ENCODE measurements around the gene OPCML. TPM values are rescaled to one million over a fixed set of nuclear protein-coding genes. Genes with fewer than 3 reads are reported as not detected.
A peak's percentile ranks its signal among the peaks of the same experiment; 100 is the strongest.

Gene OPCML
- total RNA-seq, 1 donor from 2014 or later, result not detected

DNA sequence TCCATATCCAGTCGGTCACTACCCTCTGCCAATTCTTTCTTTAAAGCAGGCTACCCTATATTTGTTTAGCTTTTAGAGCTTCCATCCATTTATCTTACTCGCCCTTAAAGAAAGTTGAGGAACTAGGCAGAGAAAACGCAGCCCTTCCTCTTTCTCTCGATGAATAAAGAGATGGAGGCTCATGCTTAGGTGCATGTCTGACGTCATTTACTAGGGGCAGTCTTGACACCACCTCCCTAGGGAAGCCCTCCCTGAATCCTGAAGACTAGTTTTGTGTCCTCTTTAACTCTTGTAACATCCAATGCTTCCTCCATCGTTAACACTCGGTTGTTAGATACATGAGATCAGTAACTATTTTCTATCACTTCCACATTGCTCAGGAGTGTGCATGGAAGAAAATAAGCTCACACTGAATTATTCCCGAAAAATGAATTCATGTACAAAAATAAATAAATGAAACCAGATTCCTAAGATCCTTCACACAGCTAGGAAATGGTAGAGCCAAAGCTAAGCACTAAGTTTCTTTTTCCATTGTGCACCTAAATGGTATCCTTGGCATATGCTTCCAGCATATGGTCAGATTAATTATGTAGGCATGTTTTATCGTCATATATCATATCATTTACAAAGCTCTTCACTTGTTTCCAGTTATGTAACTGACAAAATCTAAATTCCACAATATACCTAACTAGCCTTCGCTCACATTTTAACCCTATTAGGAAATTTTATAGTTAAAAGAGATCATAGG lies 291.2 kb downstream of the OPCML start:
- H3K27me3 ChIP-seq, result no peaks in the 10 kb centered on the region
- no peak for DNase-seq (ENCODE audit: extremely low spot score in 2 of 2)
- H3K4me1 ChIP-seq, result no peaks in the 10 kb centered on the region
- no peaks in the 10 kb centered on the region for H3K36me3 ChIP-seq
- H3K27ac ChIP-seq, result no peak overlapping the region
- intact Hi-C loops (cut with DNase I), result no loop called here
- no peaks in the 10 kb centered on the region for H3K9me3 ChIP-seq
- H3K4me3 ChIP-seq, result no peak overlapping the region
- TF ChIP-seq POLR2A (IDR thresholded peaks at IDR 0.05) (no peak), POLR2AphosphoS5 (IDR thresholded peaks at IDR 0.05; ENCODE audit: insufficient read depth in 1 of 2, low read depth in 1 of 2) (no peak)
- TF ChIP-seq, protein P1, sequence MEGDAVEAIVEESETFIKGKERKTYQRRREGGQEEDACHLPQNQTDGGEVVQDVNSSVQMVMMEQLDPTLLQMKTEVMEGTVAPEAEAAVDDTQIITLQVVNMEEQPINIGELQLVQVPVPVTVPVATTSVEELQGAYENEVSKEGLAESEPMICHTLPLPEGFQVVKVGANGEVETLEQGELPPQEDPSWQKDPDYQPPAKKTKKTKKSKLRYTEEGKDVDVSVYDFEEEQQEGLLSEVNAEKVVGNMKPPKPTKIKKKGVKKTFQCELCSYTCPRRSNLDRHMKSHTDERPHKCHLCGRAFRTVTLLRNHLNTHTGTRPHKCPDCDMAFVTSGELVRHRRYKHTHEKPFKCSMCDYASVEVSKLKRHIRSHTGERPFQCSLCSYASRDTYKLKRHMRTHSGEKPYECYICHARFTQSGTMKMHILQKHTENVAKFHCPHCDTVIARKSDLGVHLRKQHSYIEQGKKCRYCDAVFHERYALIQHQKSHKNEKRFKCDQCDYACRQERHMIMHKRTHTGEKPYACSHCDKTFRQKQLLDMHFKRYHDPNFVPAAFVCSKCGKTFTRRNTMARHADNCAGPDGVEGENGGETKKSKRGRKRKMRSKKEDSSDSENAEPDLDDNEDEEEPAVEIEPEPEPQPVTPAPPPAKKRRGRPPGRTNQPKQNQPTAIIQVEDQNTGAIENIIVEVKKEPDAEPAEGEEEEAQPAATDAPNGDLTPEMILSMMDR (IDR thresholded peaks at IDR 0.05), result no peak

DNA sequence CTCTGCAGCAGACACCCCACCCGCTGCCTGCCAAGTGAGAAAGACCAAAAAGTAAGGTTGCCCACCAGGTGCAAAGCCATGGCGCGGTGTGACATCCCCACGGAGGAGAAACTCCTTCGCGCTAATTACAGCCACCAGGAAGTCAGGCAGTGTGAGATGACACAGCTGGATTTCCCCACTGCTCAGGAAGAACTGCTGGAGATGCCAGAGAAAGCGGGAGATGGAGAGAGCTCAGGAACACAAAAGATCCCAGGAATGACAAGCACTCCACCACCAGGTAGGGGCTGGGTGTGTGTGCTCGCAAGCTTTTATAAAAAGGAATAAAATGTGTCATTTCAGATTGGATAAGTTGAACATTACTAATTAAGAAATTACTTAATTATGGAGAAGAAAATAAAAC lies 292.7 kb downstream of the OPCML start:
- no peak for DNase-seq (ENCODE audit: extremely low spot score in 2 of 2)
- no peaks in the 10 kb centered on the region for H3K9me3 ChIP-seq
- intact Hi-C loops (cut with DNase I), result no loop called here
- H3K27ac ChIP-seq, result no peak overlapping the region
- no peak overlapping the region for H3K4me3 ChIP-seq
- no peaks in the 10 kb centered on the region for H3K4me1 ChIP-seq
- no peaks in the 10 kb centered on the region for H3K27me3 ChIP-seq
- H3K36me3 ChIP-seq, result no peaks in the 10 kb centered on the region
- TF ChIP-seq POLR2AphosphoS5 (IDR thresholded peaks at IDR 0.05; ENCODE audit: insufficient read depth in 1 of 2, low read depth in 1 of 2), result no peak
- no peak for TF ChIP-seq POLR2A (IDR thresholded peaks at IDR 0.05)
- TF ChIP-seq, protein P1 (IDR thresholded peaks at IDR 0.05), result no peak

DNA sequence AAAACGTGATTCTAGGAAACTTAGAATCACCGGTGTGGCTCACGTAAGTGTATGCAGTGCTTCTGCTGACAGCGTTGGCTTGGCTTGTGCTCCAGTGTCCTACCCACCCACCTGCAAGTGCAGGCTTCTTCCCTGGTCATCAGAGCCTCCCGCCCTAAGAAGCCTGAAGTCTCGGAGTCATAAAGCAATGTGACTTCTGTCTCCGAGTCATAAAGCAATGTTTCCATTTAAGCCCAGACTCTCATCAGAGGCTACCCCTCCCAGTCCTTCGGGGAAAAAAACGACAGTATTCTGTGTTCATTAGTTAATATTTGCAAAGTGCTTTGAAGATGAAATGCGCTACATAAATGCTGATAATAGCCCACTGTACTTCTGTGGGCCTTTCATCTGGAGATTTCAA lies 293.8 kb downstream of the OPCML start:
- TF ChIP-seq, protein P1 (IDR thresholded peaks at IDR 0.05), result no peak
- no peak for TF ChIP-seq POLR2AphosphoS5 (IDR thresholded peaks at IDR 0.05; ENCODE audit: insufficient read depth in 1 of 2, low read depth in 1 of 2)
- TF ChIP-seq POLR2A (IDR thresholded peaks at IDR 0.05), result no peak
- DNase-seq (ENCODE audit: extremely low spot score in 2 of 2), result peak in 1 of 2 donors; percentile 6
- Histone ChIP-seq H3K27ac (no peak overlapping the region), H3K4me1 (no peaks in the 10 kb centered on the region), H3K9me3 (no peaks in the 10 kb centered on the region), H3K4me3 (no peak overlapping the region), H3K27me3 (no peaks in the 10 kb centered on the region), H3K36me3 (no peaks in the 10 kb centered on the region)
- intact Hi-C loops (cut with DNase I), result no loop called here

DNA sequence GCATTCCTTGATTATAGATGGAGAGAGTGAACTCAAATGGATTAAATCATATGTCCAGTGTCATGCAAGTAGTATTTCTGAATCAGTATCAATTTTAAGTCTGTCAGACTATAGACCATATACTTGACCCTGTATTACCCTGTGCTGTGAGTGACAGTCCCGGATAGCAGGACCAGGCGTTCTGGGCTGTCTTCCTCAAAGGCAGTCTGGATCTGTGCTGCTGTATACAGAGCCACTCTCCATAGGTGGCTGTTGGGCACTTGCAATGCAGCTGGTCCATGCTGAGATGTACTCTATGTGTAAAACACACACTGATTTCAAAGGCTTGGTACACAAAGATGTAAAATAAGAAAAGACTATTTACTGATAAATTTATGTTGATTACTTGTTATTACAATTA lies 294.3 kb downstream of the OPCML start:
- Histone ChIP-seq H3K4me1 (no peaks in the 10 kb centered on the region), H3K9me3 (no peaks in the 10 kb centered on the region), H3K27ac (no peak overlapping the region), H3K36me3 (no peaks in the 10 kb centered on the region), H3K27me3 (no peaks in the 10 kb centered on the region), H3K4me3 (no peak overlapping the region)
- intact Hi-C loops (cut with DNase I), result no loop called here
- TF ChIP-seq POLR2AphosphoS5 (IDR thresholded peaks at IDR 0.05; ENCODE audit: insufficient read depth in 1 of 2, low read depth in 1 of 2), result no peak
- TF ChIP-seq, protein P1 (IDR thresholded peaks at IDR 0.05), result no peak
- TF ChIP-seq POLR2A (IDR thresholded peaks at IDR 0.05), result no peak
- peak; percentile 16 to 54 for DNase-seq (ENCODE audit: extremely low spot score in 2 of 2)

DNA sequence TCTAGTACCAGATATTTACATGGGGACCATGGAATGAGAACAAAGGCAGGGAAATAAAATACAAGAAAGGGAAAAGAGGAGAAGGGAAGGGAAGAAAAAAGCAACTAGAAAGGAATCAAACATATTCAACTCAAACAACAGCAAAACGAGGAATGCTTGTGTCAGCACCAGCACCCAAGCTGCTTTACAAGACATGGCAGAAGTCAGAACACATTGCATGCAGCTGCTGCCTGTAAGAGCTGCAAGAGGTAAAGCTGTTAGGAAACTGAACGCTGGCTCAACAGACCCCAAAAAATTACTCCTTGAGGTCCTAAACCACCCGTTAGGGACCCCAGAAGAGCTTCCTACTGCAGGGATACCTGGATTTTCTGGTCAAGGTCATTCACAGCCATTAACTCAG lies 296.9 kb downstream of the OPCML start:
- peak in 1 of 2 donors; percentile 16 for DNase-seq (ENCODE audit: extremely low spot score in 2 of 2)
- H3K4me1 ChIP-seq, result no peaks in the 10 kb centered on the region
- H3K4me3 ChIP-seq, result no peak overlapping the region
- H3K36me3 ChIP-seq, result no peaks in the 10 kb centered on the region
- intact Hi-C loops (cut with DNase I), result no loop called here
- no peaks in the 10 kb centered on the region for H3K27me3 ChIP-seq
- TF ChIP-seq POLR2A (IDR thresholded peaks at IDR 0.05) (no peak), POLR2AphosphoS5 (IDR thresholded peaks at IDR 0.05; ENCODE audit: insufficient read depth in 1 of 2, low read depth in 1 of 2) (no peak)
- TF ChIP-seq, protein P1 (IDR thresholded peaks at IDR 0.05), result no peak
- H3K27ac ChIP-seq, result no peak overlapping the region
- H3K9me3 ChIP-seq, result no peaks in the 10 kb centered on the region

Data from vagina (tissue), 2 donors.